Adrenal gland (tissue), 12 donors: Measurements from ENCODE around the gene PACS1. TPM values are rescaled to one million over a fixed set of nuclear protein-coding genes. Genes with fewer than 3 reads are reported as not detected.

Experiments
- DNase-seq, 7 donors: peaks; one replicate each; pipeline ENCODE4 v3.0.0-alpha.2; 2019 to 2020
- H3K27ac ChIP-seq, 5 donors: fragments of 200-600 bp; sonication (generic) in 4 of 5; 1 replicate in 3 of 5; 2 replicates in 2 of 5; pipeline versions ENCODE4 v1.5.1 to v1.8.0; 2016 to 2020; ENCODE audit warnings: mild to moderate bottlenecking in 1 of 5
- H3K27me3 ChIP-seq: fragments of 200-600 bp; 2 replicates; pipeline ENCODE4 v1.8.0; 2021
- H3K36me3 ChIP-seq, 2 donors: fragments of 200-600 bp; replicated peaks in 1 of 2; 1 replicate in 1 of 2; 2 replicates in 1 of 2; pipeline versions ENCODE4 v1.5.1 to v1.8.0; 2018 to 2022
- H3K4me1 ChIP-seq, 2 donors: fragments of 200-600 bp; replicated peaks in 1 of 2; 1 replicate in 1 of 2; 2 replicates in 1 of 2; pipeline versions ENCODE4 v1.5.1 to v1.8.0; 2018 to 2021
- H3K4me3 ChIP-seq, 4 donors: fragments of 200-600 bp; sonication (generic) in 3 of 4; one replicate each; pipeline ENCODE4 v1.5.1; 2016 to 2018
- H3K9me3 ChIP-seq, 3 donors: fragments of 200-600 bp; sonication (generic) in 1 of 3; replicated peaks in 1 of 3; 1 replicate in 2 of 3; 2 replicates in 1 of 3; pipeline versions ENCODE4 v1.5.1 to v1.8.0; 2016 to 2021
- POLR2A ChIP-seq, 2 donors: fragments of 450-650 bp; IDR thresholded peaks; one replicate each; pipeline ENCODE4 v1.6.1; 2017; ENCODE audit warnings: antibody characterized with exemption in 2 of 2, mild to moderate bottlenecking in 2 of 2, moderate library complexity in 1 of 2
- WGBS, 4 donors: extraction: QIAGEN DNeasy Blood & Tissue Kit in 2 of 4; methylation state at CpG; one replicate each; pipeline versions ENCODE4 v1.1.5 to v1.1.7; 2013 to 2017; 5-methylcytosine and 5-hydroxymethylcytosine counted together
- intact Hi-C, 2 donors: fragments of 100-400 bp; cut with DNase I; formaldehyde crosslinking; loops; one replicate each; pipeline versions ENCODE4 v1.14.1 to v1.15.0; 2022 to 2023
- polyA plus RNA-seq, 3 donors: library from polyadenylated mRNA; stranded (reverse); fragments of 200-250 nt in 2 of 3; fragments of 350-450 nt in 1 of 3; fragmentation: Illumina TruSeq in 1 of 3; extraction: RNeasy Lipid Tissue Mini Kit (QIAGEN cat#74804) in 1 of 3; gene quantifications; one replicate each; pipeline ENCODE4 v1.2.3, GENCODE V29; 2013 to 2014
- total RNA-seq, 9 donors: library from RNA; depleted of rRNA in 4 of 9; stranded (reverse); fragments of >200 nt in 4 of 9; fragments of 120-200 nt in 1 of 9; fragmentation: NEBNext Ultra II Directional in 1 of 9; extraction: Animal tissue kit (Norgen Biotek cat#: 25700) in 1 of 9; gene quantifications; one replicate each; pipeline versions ENCODE4 v1.1.0 to v1.2.4, GENCODE V29; 2013 to 2023
- TF ChIP-seq, protein P1 (sequence below), 6 experiments: fragments of 450-650 bp in 4 of 6; fragments of 200-600 bp in 2 of 6; sonication (generic) in 1 of 6; IDR thresholded peaks; 1 replicate in 5 of 6; 2 replicates in 1 of 6; pipeline versions ENCODE4 v1.5.1 to v1.8.0; 2016 to 2021; ENCODE audit warnings: antibody characterized with exemption in 6 of 6, mild to moderate bottlenecking in 2 of 6, moderate library complexity in 1 of 6
- donor health status: healthy with polysubstance abuse.
- donor health status: Bipolar disorder and iron deficiency.
- donor health status: DM: yes; HTN: yes; CAD: no.
- donor health status: DM: no; HTN: no; CAD: no.
- donor health status: DM: no; HTN: no; CAD: no.
- donor health status: DM: yes; HTN: yes; CAD: no.

The PACS1 gene
- total and polyA plus RNA-seq, 12 donors, result 21.1 to 60.5 (median 38.2) TPM

DNA sequence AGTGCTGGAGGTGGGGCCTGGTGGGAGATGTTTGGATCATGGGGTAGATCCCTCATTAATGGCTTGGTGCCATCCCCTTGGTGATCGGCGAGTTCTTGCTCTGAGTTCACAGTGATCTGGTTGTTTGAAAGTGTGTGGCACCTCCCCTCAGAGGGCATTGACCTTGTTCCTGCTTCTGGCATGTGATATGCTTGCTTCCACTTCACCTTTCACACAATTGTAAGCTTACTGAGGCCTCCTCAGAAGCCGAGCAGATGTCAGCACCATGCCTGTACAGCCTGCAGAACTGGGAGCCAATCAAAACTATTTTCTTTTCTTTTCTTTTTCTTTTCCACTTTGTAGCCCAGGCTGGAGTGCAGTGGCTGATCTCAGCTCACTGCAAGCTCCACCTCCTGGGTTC is 32.7 kb upstream of the PACS1 start:
- H3K4me3 ChIP-seq, result no peak overlapping the region
- H3K27ac ChIP-seq, result no peak overlapping the region
- H3K9me3 ChIP-seq, result no peaks in the 10 kb centered on the region
- H3K36me3 ChIP-seq, result no peaks in the 10 kb centered on the region
- no peak for DNase-seq
- intact Hi-C loops, result no loop called here
- TF ChIP-seq POLR2A (IDR thresholded peaks at IDR 0.05), result no peak
- TF ChIP-seq, protein P1, sequence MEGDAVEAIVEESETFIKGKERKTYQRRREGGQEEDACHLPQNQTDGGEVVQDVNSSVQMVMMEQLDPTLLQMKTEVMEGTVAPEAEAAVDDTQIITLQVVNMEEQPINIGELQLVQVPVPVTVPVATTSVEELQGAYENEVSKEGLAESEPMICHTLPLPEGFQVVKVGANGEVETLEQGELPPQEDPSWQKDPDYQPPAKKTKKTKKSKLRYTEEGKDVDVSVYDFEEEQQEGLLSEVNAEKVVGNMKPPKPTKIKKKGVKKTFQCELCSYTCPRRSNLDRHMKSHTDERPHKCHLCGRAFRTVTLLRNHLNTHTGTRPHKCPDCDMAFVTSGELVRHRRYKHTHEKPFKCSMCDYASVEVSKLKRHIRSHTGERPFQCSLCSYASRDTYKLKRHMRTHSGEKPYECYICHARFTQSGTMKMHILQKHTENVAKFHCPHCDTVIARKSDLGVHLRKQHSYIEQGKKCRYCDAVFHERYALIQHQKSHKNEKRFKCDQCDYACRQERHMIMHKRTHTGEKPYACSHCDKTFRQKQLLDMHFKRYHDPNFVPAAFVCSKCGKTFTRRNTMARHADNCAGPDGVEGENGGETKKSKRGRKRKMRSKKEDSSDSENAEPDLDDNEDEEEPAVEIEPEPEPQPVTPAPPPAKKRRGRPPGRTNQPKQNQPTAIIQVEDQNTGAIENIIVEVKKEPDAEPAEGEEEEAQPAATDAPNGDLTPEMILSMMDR (IDR thresholded peaks at IDR 0.05), result no peak
- no peaks in the 10 kb centered on the region for H3K27me3 ChIP-seq
- H3K4me1 ChIP-seq, result no peaks in the 10 kb centered on the region
- WGBS, 4 donors, result 68 to 87% (median 77%) methylated on average over 3 of the region's 3 CpGs

- Histone ChIP-seq H3K27me3 (no peaks in the 10 kb centered on the region), H3K36me3 (no peaks in the 10 kb centered on the region), H3K4me3 (no peak overlapping the region), H3K9me3 (no peaks in the 10 kb centered on the region), H3K27ac (no peak overlapping the region), H3K4me1 (no peaks in the 10 kb centered on the region)
- intact Hi-C loops, result no loop called here
- no peak for DNase-seq
- no peak for TF ChIP-seq POLR2A (IDR thresholded peaks at IDR 0.05)
- TF ChIP-seq, protein P1 (IDR thresholded peaks at IDR 0.05), result no peak
- WGBS, 4 donors, result 70 to 90% (median 82%) methylated on average over 2 to 3 of the region's 3 CpGs
Measured at GRCh38 chr11:66039765-66040164, 30.3 kb upstream of the PACS1 start.

DNA sequence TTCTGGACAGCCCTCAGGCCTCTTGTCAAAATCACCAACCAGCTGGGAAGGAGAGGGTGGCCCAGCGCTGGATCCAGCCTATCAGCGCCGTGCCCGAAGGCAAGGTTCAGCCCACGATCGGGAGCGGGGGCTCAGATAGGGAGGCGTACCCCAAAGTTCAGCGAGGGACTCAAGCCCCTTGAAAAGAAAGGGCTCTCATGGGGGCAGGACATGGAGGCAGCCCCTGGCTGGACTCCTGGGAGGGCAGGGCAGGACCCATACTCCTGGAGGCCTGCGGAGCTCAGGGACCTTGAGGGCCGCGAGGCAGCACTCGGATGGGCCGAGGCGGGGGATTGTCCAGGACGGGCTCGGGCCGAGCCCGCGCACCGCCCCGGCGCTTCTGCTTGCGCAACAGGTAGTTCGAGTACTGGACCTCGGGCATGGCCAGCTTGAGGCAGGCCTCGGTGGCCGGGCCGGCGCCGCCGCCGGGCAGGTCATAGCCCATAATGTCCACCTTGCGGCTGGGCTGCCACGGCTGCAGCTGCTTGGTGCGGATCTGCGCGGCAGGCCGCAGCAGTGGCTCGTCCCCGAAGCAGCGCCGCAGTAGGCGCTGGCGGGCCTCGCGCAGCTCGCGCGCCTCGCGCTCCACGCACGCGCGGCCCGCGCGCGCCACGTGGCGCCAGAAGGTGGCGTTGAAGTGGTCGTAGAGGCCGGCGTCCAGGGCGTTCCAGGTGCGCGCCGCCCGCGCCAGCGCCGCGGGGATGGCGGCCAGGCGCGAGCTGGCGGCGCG is 27.7 kb upstream of the PACS1 start:
- Histone ChIP-seq H3K9me3 (no peaks in the 10 kb centered on the region), H3K4me1 (no peaks in the 10 kb centered on the region), H3K4me3 (no peak overlapping the region), H3K36me3 (no peaks in the 10 kb centered on the region), H3K27ac (no peak overlapping the region), H3K27me3 (no peaks in the 10 kb centered on the region)
- no peak for DNase-seq
- intact Hi-C loops, result no loop called here
- TF ChIP-seq POLR2A (IDR thresholded peaks at IDR 0.05), result no peak
- TF ChIP-seq, protein P1 (IDR thresholded peaks at IDR 0.05), result no peak
- 95 to 97% (median 96%) methylated on average over 57 to 81 of the region's 81 CpGs for WGBS, 4 donors

DNA sequence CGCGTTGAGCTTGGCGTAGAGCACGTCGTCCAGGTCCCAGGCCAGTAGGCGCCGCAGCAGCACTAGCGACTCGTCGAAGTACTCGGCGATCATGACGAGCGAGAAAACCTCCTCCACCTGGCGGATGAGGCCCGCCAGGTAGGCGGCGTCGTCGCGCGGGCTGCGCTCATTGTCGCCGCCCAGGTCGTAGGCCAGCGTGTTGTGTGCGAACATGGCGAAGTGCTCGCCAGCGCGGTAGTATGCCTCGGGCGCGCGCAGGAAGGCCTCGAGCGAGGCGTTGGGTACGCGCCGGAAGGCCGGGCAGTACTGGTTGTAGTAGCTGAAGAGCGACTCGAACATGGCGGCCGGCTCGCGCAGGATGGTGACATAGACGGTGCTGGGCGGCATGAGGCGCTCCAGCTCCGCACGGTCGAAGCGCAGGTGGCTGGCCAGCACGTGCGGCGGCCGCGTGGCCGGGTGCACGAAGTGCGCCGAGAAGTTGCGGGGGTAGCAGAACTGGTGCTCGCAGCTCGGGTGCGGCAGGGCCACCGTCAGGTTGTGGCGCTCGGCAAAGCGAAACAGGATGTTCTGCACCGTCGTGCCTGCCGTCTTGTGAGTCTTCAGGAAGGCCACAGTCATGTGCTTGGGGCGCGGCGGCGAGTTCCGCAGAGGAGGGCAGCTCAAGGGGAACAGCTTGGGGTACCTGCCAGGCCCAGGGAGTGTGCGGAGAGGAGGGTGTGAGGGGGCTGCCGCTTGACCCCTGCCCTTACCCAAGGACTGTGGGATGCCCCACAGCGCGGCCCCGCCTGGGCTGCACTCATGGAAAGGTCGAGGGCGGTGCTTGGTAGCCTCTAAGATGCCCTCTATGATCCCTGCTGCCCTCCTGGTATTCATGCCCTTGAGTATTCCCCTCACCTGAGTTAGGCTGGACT is 26.8 kb upstream of the PACS1 start:
- intact Hi-C loops, result no loop called here
- TF ChIP-seq POLR2A (IDR thresholded peaks at IDR 0.05), result no peak
- TF ChIP-seq, protein P1 (IDR thresholded peaks at IDR 0.05), result no peak
- no peaks in the 10 kb centered on the region for H3K36me3 ChIP-seq
- H3K9me3 ChIP-seq, result no peaks in the 10 kb centered on the region
- H3K27me3 ChIP-seq, result no peaks in the 10 kb centered on the region
- H3K4me1 ChIP-seq, result no peaks in the 10 kb centered on the region
- DNase-seq, result no peak
- no peak overlapping the region for H3K27ac ChIP-seq
- H3K4me3 ChIP-seq, result no peak overlapping the region
- 93 to 96% (median 95%) methylated on average over 74 to 88 of the region's 88 CpGs for WGBS, 4 donors
